Measurements from ENCODE around the gene RTL1.

Gene RTL1

GRCh38 chr14:100851946-100852620 is 51.4 kb downstream of the RTL1 start:
- in situ Hi-C loops (cut with MboI; ENCODE audit: low sequenced_read_pairs): no loop called here

- in situ Hi-C loops (cut with MboI; ENCODE audit: low sequenced_read_pairs): no loop called here
These were observed 52.0 kb downstream of the RTL1 start for GRCh38 chr14:100851586-100851916.

- in situ Hi-C loops (cut with MboI; ENCODE audit: low sequenced_read_pairs): no loop called here
These were observed 52.5 kb downstream of the RTL1 start for GRCh38 chr14:100850841-100851585.

- in situ Hi-C loops (cut with MboI; ENCODE audit: low sequenced_read_pairs): loop anchor here (25.0 kb wide), 2 partner anchors 388 to 788 kb away; no protein-coding TSS in a partner anchor
These were observed 54.3 kb downstream of the RTL1 start for GRCh38 chr14:100849115-100849781.

- in situ Hi-C loops (cut with MboI; ENCODE audit: low sequenced_read_pairs): loop anchor here (25.0 kb wide), 2 partner anchors 391 to 791 kb away; no protein-coding TSS in a partner anchor
These were observed 57.1 kb downstream of the RTL1 start for GRCh38 chr14:100846309-100846859.

- in situ Hi-C loops (cut with MboI; ENCODE audit: low sequenced_read_pairs): loop anchor here (25.0 kb wide), 2 partner anchors 392 to 792 kb away; no protein-coding TSS in a partner anchor
These were observed 58.2 kb downstream of the RTL1 start for GRCh38 chr14:100845341-100845740.

GRCh38 chr14:100844846-100845245 is 58.7 kb downstream of the RTL1 start:
- in situ Hi-C loops (cut with MboI; ENCODE audit: low sequenced_read_pairs): loop anchor here (25.0 kb wide), 2 partner anchors 392 to 792 kb away; no protein-coding TSS in a partner anchor

- in situ Hi-C loops (cut with MboI; ENCODE audit: low sequenced_read_pairs): loop anchor here (25.0 kb wide), 2 partner anchors 393 to 793 kb away; no protein-coding TSS in a partner anchor
These were observed 59.1 kb downstream of the RTL1 start for GRCh38 chr14:100844421-100844820.

GRCh38 chr14:100844082-100844408 is 59.5 kb downstream of the RTL1 start:
- in situ Hi-C loops (cut with MboI; ENCODE audit: low sequenced_read_pairs): loop anchor here (25.0 kb wide), 2 partner anchors 393 to 793 kb away; no protein-coding TSS in a partner anchor

- in situ Hi-C loops (cut with MboI; ENCODE audit: low sequenced_read_pairs): loop anchor here (25.0 kb wide), 2 partner anchors 395 to 795 kb away; no protein-coding TSS in a partner anchor
These were observed 60.7 kb downstream of the RTL1 start for GRCh38 chr14:100842799-100843198.

GRCh38 chr14:100841761-100842403 is 61.6 kb downstream of the RTL1 start:
- in situ Hi-C loops (cut with MboI; ENCODE audit: low sequenced_read_pairs): loop anchor here (25.0 kb wide), 2 partner anchors 395 to 795 kb away; no protein-coding TSS in a partner anchor

- in situ Hi-C loops (cut with MboI; ENCODE audit: low sequenced_read_pairs): loop anchor here (25.0 kb wide), 2 partner anchors 396 to 796 kb away; no protein-coding TSS in a partner anchor
These were observed 62.3 kb downstream of the RTL1 start for GRCh38 chr14:100841066-100841760.

- in situ Hi-C loops (cut with MboI; ENCODE audit: low sequenced_read_pairs): loop anchor here (25.0 kb wide), 2 partner anchors 397 to 797 kb away; no protein-coding TSS in a partner anchor
These were observed 63.0 kb downstream of the RTL1 start for GRCh38 chr14:100840286-100841065.

- in situ Hi-C loops (cut with MboI; ENCODE audit: low sequenced_read_pairs): loop anchor here (25.0 kb wide), 2 partner anchors 398 to 798 kb away; no protein-coding TSS in a partner anchor
These were observed 63.8 kb downstream of the RTL1 start for GRCh38 chr14:100839681-100840111.

GRCh38 chr14:100839315-100839585 is 64.3 kb downstream of the RTL1 start:
- in situ Hi-C loops (cut with MboI; ENCODE audit: low sequenced_read_pairs): loop anchor here (25.0 kb wide), 2 partner anchors 398 to 798 kb away; no protein-coding TSS in a partner anchor

GRCh38 chr14:100838493-100839314 is 64.8 kb downstream of the RTL1 start:
- in situ Hi-C loops (cut with MboI; ENCODE audit: low sequenced_read_pairs): loop anchor here (25.0 kb wide), 2 partner anchors 399 to 799 kb away; no protein-coding TSS in a partner anchor

GRCh38 chr14:100837805-100838350 is 65.6 kb downstream of the RTL1 start:
- in situ Hi-C loops (cut with MboI; ENCODE audit: low sequenced_read_pairs): loop anchor here (25.0 kb wide), 2 partner anchors 399 to 799 kb away; no protein-coding TSS in a partner anchor
